ENCODE measurements around the gene EFHD1.

The EFHD1 gene

GRCh38 chr2:232633413-232634205 lies at the start of gene EFHD1:
Gene EFHD1, plus strand, starts transcription at chr2:232633604. Its CDS starts 101 bp downstream, at chr2:232633705.
- DNase-seq (ENCODE audit: low spot score in 2 of 2) (peak; percentile 23 to 36), ATAC-seq (ENCODE audit: low read depth) (peak; percentile 68)
- H3K4me1 Mint-ChIP-seq: peaks cover 2% of the 10 kb centered on the region
- peaks cover 11% of the 10 kb centered on the region for H3K27me3 Mint-ChIP-seq
- H3K27ac Mint-ChIP-seq: no peak within 1 kb of the TSS
- peak within 1 kb of the TSS; percentile 37 for H3K4me3 Mint-ChIP-seq
- no peaks in the 10 kb centered on the region for H3K9me3 Mint-ChIP-seq
- peaks cover 2% of the 10 kb centered on the region for H3K36me3 Mint-ChIP-seq

GRCh38 chr2:232584238-232584637 lies 49.2 kb upstream of the EFHD1 start:
- Mint-ChIP-seq H3K36me3 (peaks cover 43% of the 10 kb centered on the region), H3K27ac (no peak overlapping the region), H3K4me1 (peaks cover 8% of the 10 kb centered on the region), H3K9me3 (peaks cover 6% of the 10 kb centered on the region), H3K4me3 (no peak overlapping the region), H3K27me3 (no peaks in the 10 kb centered on the region)
- ATAC-seq (ENCODE audit: low read depth): no peak
- DNase-seq (ENCODE audit: low spot score in 2 of 2): no peak

- H3K4me1 Mint-ChIP-seq: no peaks in the 10 kb centered on the region
- no peak overlapping the region for H3K4me3 Mint-ChIP-seq
- no peaks in the 10 kb centered on the region for H3K27me3 Mint-ChIP-seq
- no peak overlapping the region for H3K27ac Mint-ChIP-seq
- ATAC-seq (ENCODE audit: low read depth) (no peak), DNase-seq (ENCODE audit: low spot score in 2 of 2) (no peak)
- H3K36me3 Mint-ChIP-seq: peaks cover 29% of the 10 kb centered on the region
- H3K9me3 Mint-ChIP-seq: peaks cover 7% of the 10 kb centered on the region
Measured at GRCh38 chr2:232586943-232587505, 46.4 kb upstream of the EFHD1 start.

GRCh38 chr2:232587512-232587911 lies 45.9 kb upstream of the EFHD1 start:
- Mint-ChIP-seq H3K36me3 (peaks cover 25% of the 10 kb centered on the region), H3K27me3 (no peaks in the 10 kb centered on the region), H3K9me3 (peaks cover 6% of the 10 kb centered on the region), H3K4me1 (no peaks in the 10 kb centered on the region), H3K27ac (no peak overlapping the region), H3K4me3 (no peak overlapping the region)
- DNase-seq (ENCODE audit: low spot score in 2 of 2): no peak
- ATAC-seq (ENCODE audit: low read depth): no peak

GRCh38 chr2:232588031-232588430 lies 45.4 kb upstream of the EFHD1 start:
- DNase-seq (ENCODE audit: low spot score in 2 of 2) (no peak), ATAC-seq (ENCODE audit: low read depth) (no peak)
- Mint-ChIP-seq H3K36me3 (peaks cover 20% of the 10 kb centered on the region), H3K27ac (no peak overlapping the region), H3K27me3 (no peaks in the 10 kb centered on the region), H3K9me3 (peaks cover 4% of the 10 kb centered on the region), H3K4me1 (no peaks in the 10 kb centered on the region), H3K4me3 (no peak overlapping the region)

GRCh38 chr2:232588680-232589585 lies 44.5 kb upstream of the EFHD1 start:
- Mint-ChIP-seq H3K27ac (no peak overlapping the region), H3K36me3 (peaks cover 17% of the 10 kb centered on the region), H3K9me3 (peaks cover 2% of the 10 kb centered on the region), H3K4me1 (no peaks in the 10 kb centered on the region), H3K4me3 (no peak overlapping the region), H3K27me3 (no peaks in the 10 kb centered on the region)
- DNase-seq (ENCODE audit: low spot score in 2 of 2) (no peak), ATAC-seq (ENCODE audit: low read depth) (no peak)

- no peak overlapping the region for H3K4me3 Mint-ChIP-seq
- DNase-seq (ENCODE audit: low spot score in 2 of 2) (no peak), ATAC-seq (ENCODE audit: low read depth) (no peak)
- H3K27me3 Mint-ChIP-seq: no peaks in the 10 kb centered on the region
- peaks cover 7% of the 10 kb centered on the region for H3K36me3 Mint-ChIP-seq
- H3K4me1 Mint-ChIP-seq: no peaks in the 10 kb centered on the region
- no peak overlapping the region for H3K27ac Mint-ChIP-seq
- H3K9me3 Mint-ChIP-seq: peaks cover 5% of the 10 kb centered on the region
Measured at GRCh38 chr2:232592772-232593395, 40.5 kb upstream of the EFHD1 start.

GRCh38 chr2:232593982-232594381 lies 39.4 kb upstream of the EFHD1 start:
- DNase-seq (ENCODE audit: low spot score in 2 of 2): no peak
- H3K9me3 Mint-ChIP-seq: peaks cover 5% of the 10 kb centered on the region
- no peak overlapping the region for H3K27ac Mint-ChIP-seq
- no peak overlapping the region for H3K4me3 Mint-ChIP-seq
- peaks cover 9% of the 10 kb centered on the region for H3K36me3 Mint-ChIP-seq
- no peaks in the 10 kb centered on the region for H3K4me1 Mint-ChIP-seq
- ATAC-seq (ENCODE audit: low read depth): no peak
- no peaks in the 10 kb centered on the region for H3K27me3 Mint-ChIP-seq

GRCh38 chr2:232597362-232598079 lies 35.9 kb upstream of the EFHD1 start:
- Mint-ChIP-seq H3K9me3 (peaks cover 4% of the 10 kb centered on the region), H3K4me3 (no peak overlapping the region), H3K27me3 (no peaks in the 10 kb centered on the region), H3K27ac (no peak overlapping the region), H3K36me3 (peaks cover 5% of the 10 kb centered on the region), H3K4me1 (no peaks in the 10 kb centered on the region)
- ATAC-seq (ENCODE audit: low read depth) (no peak), DNase-seq (ENCODE audit: low spot score in 2 of 2) (no peak)

- Mint-ChIP-seq H3K27me3 (no peaks in the 10 kb centered on the region), H3K27ac (no peak overlapping the region), H3K4me3 (no peak overlapping the region), H3K36me3 (peaks cover 4% of the 10 kb centered on the region), H3K9me3 (peaks cover 4% of the 10 kb centered on the region), H3K4me1 (no peaks in the 10 kb centered on the region)
- no peak for DNase-seq (ENCODE audit: low spot score in 2 of 2)
- no peak for ATAC-seq (ENCODE audit: low read depth)
Measured at GRCh38 chr2:232598293-232598692, 35.1 kb upstream of the EFHD1 start.

- DNase-seq (ENCODE audit: low spot score in 2 of 2): no peak
- H3K36me3 Mint-ChIP-seq: peaks cover 2% of the 10 kb centered on the region
- no peak overlapping the region for H3K27ac Mint-ChIP-seq
- H3K4me3 Mint-ChIP-seq: no peak overlapping the region
- peaks cover 4% of the 10 kb centered on the region for H3K27me3 Mint-ChIP-seq
- no peak for ATAC-seq (ENCODE audit: low read depth)
- peaks cover 4% of the 10 kb centered on the region for H3K9me3 Mint-ChIP-seq
- H3K4me1 Mint-ChIP-seq: no peaks in the 10 kb centered on the region
Measured at GRCh38 chr2:232600053-232600773, 33.2 kb upstream of the EFHD1 start.

GRCh38 chr2:232603283-232603682 lies 30.1 kb upstream of the EFHD1 start:
- DNase-seq (ENCODE audit: low spot score in 2 of 2) (no peak), ATAC-seq (ENCODE audit: low read depth) (no peak)
- Mint-ChIP-seq H3K27ac (no peak overlapping the region), H3K27me3 (peaks cover 4% of the 10 kb centered on the region), H3K4me3 (no peak overlapping the region), H3K4me1 (no peaks in the 10 kb centered on the region), H3K9me3 (no peaks in the 10 kb centered on the region), H3K36me3 (peaks cover under 1% of the 10 kb centered on the region)

- H3K27ac Mint-ChIP-seq: no peak overlapping the region
- ATAC-seq (ENCODE audit: low read depth): no peak
- H3K9me3 Mint-ChIP-seq: no peaks in the 10 kb centered on the region
- no peaks in the 10 kb centered on the region for H3K36me3 Mint-ChIP-seq
- H3K4me1 Mint-ChIP-seq: no peaks in the 10 kb centered on the region
- H3K4me3 Mint-ChIP-seq: peak overlapping the region; percentile 46
- DNase-seq (ENCODE audit: low spot score in 2 of 2): no peak
- peaks cover 4% of the 10 kb centered on the region for H3K27me3 Mint-ChIP-seq
Measured at GRCh38 chr2:232604535-232604934, 28.9 kb upstream of the EFHD1 start.
